Naive thymus-derived CD4-positive, alpha-beta T cell (primary cell): Measurements from ENCODE around the gene UQCRHL. TPM values are rescaled to one million over a fixed set of nuclear protein-coding genes. Genes with fewer than 3 reads are reported as not detected.
"Not testable (repeated sequence)": the region's sequence is repeated elsewhere in the genome, so short reads cannot be mapped to it uniquely, and the experiment has no call there.

ENCODE experiments used
- ATAC-seq: fragments of 150-1000 bp; cut with Tn5 transposase; 2 replicates; pipeline ENCODE4 v1.10.0; 2021; ENCODE audit warnings: mild to moderate bottlenecking, moderate library complexity
- CTCF ChIA-PET: fragments of 350-600 bp; sonication (Branson Sonifier 250); formaldehyde crosslinking; loops from one replicate; lab custom pipeline; 2021; ENCODE audit warnings: antibody characterized with exemption; lab: Charles Lee
- POLR2A ChIA-PET: fragments of 350-600 bp; sonication (Branson Sonifier 250); formaldehyde crosslinking; loops from one replicate; lab custom pipeline; 2021; ENCODE audit warnings: antibody characterized with exemption, inconsistent platforms; lab: Charles Lee
- DNase-seq, 9 donors: peaks; one replicate each; pipeline versions ENCODE4 v3.0.0 to v3.0.0-alpha.2; 2020 to 2022; ENCODE audit warnings: mixed read lengths in 1 of 9
- H3K27ac ChIP-seq: one replicate; pipeline ENCODE4 v1.7.0; 2013; ENCODE audit warnings: mild to moderate bottlenecking, low read depth, low read length, moderate library complexity
- H3K27me3 ChIP-seq, 2 donors: one replicate each; pipeline ENCODE4 v1.7.0; 2013; ENCODE audit warnings: low read length in 2 of 2, mild to moderate bottlenecking in 2 of 2, moderate library complexity in 2 of 2; ENCODE audit not compliant: control insufficient read depth in 2 of 2, insufficient read depth in 2 of 2
- H3K36me3 ChIP-seq, 3 experiments: 1 replicate in 2 of 3; 2 replicates in 1 of 3; pipeline ENCODE4 v1.7.0; 2013; ENCODE audit warnings: low read length in 3 of 3, mild to moderate bottlenecking in 3 of 3, moderate library complexity in 1 of 3; ENCODE audit not compliant: insufficient read depth in 3 of 3, control insufficient read depth in 2 of 3
- H3K4me1 ChIP-seq, 2 donors: one replicate each; pipeline ENCODE4 v1.7.0; 2013; ENCODE audit warnings: low read length in 2 of 2, mild to moderate bottlenecking in 2 of 2, moderate library complexity in 1 of 2; ENCODE audit not compliant: control insufficient read depth in 2 of 2, insufficient read depth in 2 of 2
- H3K4me3 ChIP-seq: 2 replicates; pipeline ENCODE4 v1.7.0; 2013; ENCODE audit warnings: mild to moderate bottlenecking, low read length
- H3K9me3 ChIP-seq, 3 experiments: 1 replicate in 2 of 3; 2 replicates in 1 of 3; pipeline ENCODE4 v1.7.0; 2013; ENCODE audit warnings: low read length in 3 of 3; ENCODE audit not compliant: control insufficient read depth in 2 of 3
- H3K27ac Mint-ChIP-seq, 9 donors: one replicate each; pipeline ENCODE4 v1.8.0; 2020 to 2022; ENCODE audit warnings: mixed read lengths in 9 of 9, mild to moderate bottlenecking in 8 of 9, moderate library complexity in 5 of 9, inconsistent platforms in 2 of 9
- H3K27me3 Mint-ChIP-seq, 5 donors: one replicate each; pipeline ENCODE4 v1.8.0; 2021 to 2022; ENCODE audit warnings: mixed read lengths in 5 of 5, mild to moderate bottlenecking in 1 of 5
- H3K36me3 Mint-ChIP-seq, 5 donors: one replicate each; pipeline ENCODE4 v1.8.0; 2020 to 2022; ENCODE audit warnings: mixed read lengths in 5 of 5, mild to moderate bottlenecking in 3 of 5, inconsistent platforms in 1 of 5
- H3K4me1 Mint-ChIP-seq, 7 donors: one replicate each; pipeline ENCODE4 v1.8.0; 2020 to 2022; ENCODE audit warnings: mixed read lengths in 7 of 7, mild to moderate bottlenecking in 3 of 7, inconsistent platforms in 1 of 7
- H3K4me3 Mint-ChIP-seq, 10 donors: one replicate each; pipeline ENCODE4 v1.8.0; 2020 to 2022; ENCODE audit warnings: mild to moderate bottlenecking in 10 of 10, mixed read lengths in 10 of 10, moderate library complexity in 6 of 10, inconsistent platforms in 2 of 10
- H3K9me3 Mint-ChIP-seq, 11 donors: one replicate each; pipeline ENCODE4 v1.8.0; 2020 to 2022; ENCODE audit warnings: mixed read lengths in 11 of 11, mild to moderate bottlenecking in 4 of 11, inconsistent platforms in 1 of 11, moderate library complexity in 1 of 11
- intact Hi-C, 2 donors: fragments of 100-400 bp; cut with micrococcal nuclease; formaldehyde crosslinking; loops; one replicate each; pipeline ENCODE4 v1.15.1; 2023
- polyA plus RNA-seq, 2 donors: library from polyadenylated mRNA; unstranded; fragments of 300-500 nt; fragmentation: Illumina TruSeq; gene quantifications; one replicate each; pipeline ENCODE4 v1.2.3, GENCODE V29; 2021
- total RNA-seq, 6 experiments: library from RNA in 5 of 6; stranded (reverse) in 5 of 6; gene quantifications; 1 replicate in 5 of 6; 2 replicates in 1 of 6; pipeline ENCODE4 v1.2.3 and lab custom pipeline; 2021 to 2026

The UQCRHL gene
- total and polyA plus RNA-seq, 7 experiments from 2014 or later, result 0.43 to 1.9 (median 1.1) TPM

GRCh38 chr1:15847100-15847892 is 39.8 kb upstream of the UQCRHL start, which contains the start of gene SPEN:
TSS of gene SPEN (plus strand) at chr1:15847707. CDS start at chr1:15848068, 361 bp downstream.
- intact Hi-C loops, result loop anchor here (1.0 to 5.0 kb wide), 6 partner anchors 12 to 505 kb away; partner anchors contain the start of genes CASP9 (in 1 of the 2), FBXO42 (in 1 of the 2) and ZBTB17 (in 1 of the 2)
- Histone ChIP-seq H3K9me3 (no peaks in the 10 kb centered on the region), H3K4me1 (peaks cover 20 to 26% of the 10 kb centered on the region in 2 donors), H3K4me3 (peak within 1 kb of the TSS; percentile 74), H3K27ac (peak within 1 kb of the TSS; percentile 90), H3K27me3 (no peaks in the 10 kb centered on the region), H3K36me3 (no peaks in the 10 kb centered on the region)
- Mint-ChIP-seq H3K4me1 (peaks cover 21 to 64% (median 44%) of the 10 kb centered on the region in 7 donors), H3K4me3 (peak within 1 kb of the TSS; percentile 93 to 99 (median 98)), H3K27ac (peak within 1 kb of the TSS; percentile 93 to 98 (median 97)), H3K9me3 (no peaks in the 10 kb centered on the region), H3K36me3 (no peaks in the 10 kb centered on the region), H3K27me3 (no peaks in the 10 kb centered on the region)
- ChIA-PET POLR2A (interaction anchor here (0.5 to 11.0 kb wide), 13 partner anchors 10 to 1058 kb away, joined by 3 to 227 read pairs (median 5); partner anchors contain the start of gene ZBTB17), CTCF (interaction anchor here (1.0 to 1.4 kb wide), 3 partner anchors 9 to 32 kb away, joined by 5 to 9 read pairs (median 5); no protein-coding TSS in a partner anchor)
- peak; percentile 91 for ATAC-seq
- DNase-seq, result peak; percentile 97 to 99 (median 99)

GRCh38 chr1:15846056-15846455 is 38.6 kb upstream of the UQCRHL start:
- POLR2A ChIA-PET, result interaction anchor here (1.9 to 11.0 kb wide), 3 partner anchors 8 to 130 kb away, joined by 7 to 227 read pairs (median 133); partner anchors contain the start of gene ZBTB17
- H3K9me3 Mint-ChIP-seq, H3K27me3 Mint-ChIP-seq, H3K27me3 ChIP-seq, ATAC-seq, H3K4me3 ChIP-seq, H3K9me3 ChIP-seq, H3K36me3 Mint-ChIP-seq, DNase-seq, CTCF ChIA-PET, H3K27ac ChIP-seq, H3K36me3 ChIP-seq: not testable (repeated sequence)
- H3K4me1 ChIP-seq, result peaks cover 20 to 26% of the 10 kb centered on the region in 2 donors
- Mint-ChIP-seq H3K4me1 (peaks cover 16 to 51% (median 33%) of the 10 kb centered on the region in 7 donors), H3K4me3 (peak overlapping the region; percentile 25 to 98 (median 94)), H3K27ac (peak overlapping the region in 8 of 9 donors; percentile 65 to 98 (median 94))
- intact Hi-C loops, result loop anchor here (5.0 kb wide), 3 partner anchors 71 to 506 kb away; partner anchors contain the start of gene FBXO42 (in 1 of the 2)

DNA sequence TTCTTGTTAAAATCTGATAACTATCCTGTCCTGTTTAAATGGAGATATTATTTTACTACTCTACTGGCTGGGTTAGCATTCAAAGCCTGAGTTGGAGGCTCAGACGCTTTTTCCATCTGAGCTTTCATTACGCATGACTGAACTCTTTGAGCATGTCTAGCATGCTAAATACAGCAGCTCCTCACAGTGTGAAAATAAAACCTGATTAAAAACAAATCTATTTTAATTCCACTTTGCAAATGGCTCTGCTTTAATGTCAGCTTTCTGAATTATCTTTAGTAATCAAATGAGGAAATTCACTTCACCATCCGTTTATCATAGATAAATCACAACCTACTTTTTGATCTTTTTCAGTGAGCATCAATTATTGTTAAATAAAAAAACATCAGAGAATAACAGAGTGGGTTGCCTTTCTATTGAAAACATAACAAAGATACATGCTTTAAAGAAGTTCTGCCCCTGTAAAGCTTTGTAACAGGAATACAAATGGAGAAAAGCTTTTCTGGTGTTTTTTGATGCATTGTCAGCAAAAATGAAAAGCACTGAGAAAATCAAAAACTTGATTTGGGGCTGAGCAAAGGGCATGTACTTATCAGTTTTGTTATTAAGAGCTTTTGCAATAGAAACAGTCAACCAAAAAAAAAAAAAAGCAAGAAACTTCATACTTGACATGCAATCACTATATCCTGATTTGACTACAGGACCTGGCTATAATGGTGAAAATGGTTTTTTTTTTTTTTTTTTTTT is 36.5 kb upstream of the UQCRHL start:
- no peak overlapping the region for H3K27ac ChIP-seq
- no peak for ATAC-seq

DNA sequence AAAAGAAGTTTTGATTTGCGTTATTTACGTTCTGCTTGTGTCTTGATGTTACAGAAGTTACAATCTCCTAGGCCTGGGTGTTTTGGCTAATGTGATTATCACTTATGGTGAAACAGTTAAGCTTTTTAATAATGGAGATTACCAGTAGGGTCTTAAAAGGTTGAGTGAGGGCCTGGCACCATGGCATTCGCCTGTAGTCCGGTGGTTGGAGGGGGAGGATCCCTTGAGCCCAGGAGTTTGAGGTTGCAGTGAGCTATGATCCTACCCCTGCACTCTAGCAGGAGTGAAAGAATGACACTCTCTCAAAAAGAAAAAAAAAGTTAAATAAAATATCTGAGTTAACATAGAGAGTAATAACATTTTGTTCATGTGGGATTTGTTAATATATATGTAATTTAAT is 31.3 kb upstream of the UQCRHL start:
- H3K4me1 ChIP-seq, result peaks cover 7 to 9% of the 10 kb centered on the region in 2 donors
- no peak overlapping the region for H3K4me3 ChIP-seq
- no peaks in the 10 kb centered on the region for H3K27me3 ChIP-seq
- peaks cover 0 to 22% (median 13%) of the 10 kb centered on the region in 7 donors for H3K4me1 Mint-ChIP-seq
- POLR2A ChIA-PET, result interaction anchor here (0.6 to 4.5 kb wide), 3 partner anchors 8 to 29 kb away, joined by 5 to 133 read pairs (median 9); partner anchors contain the start of gene SPEN
- peaks cover 0 to 6% (median 0%) of the 10 kb centered on the region in 11 donors for H3K9me3 Mint-ChIP-seq
- H3K27me3 Mint-ChIP-seq, result peaks cover 0 to 3% (median 0%) of the 10 kb centered on the region in 5 donors
- no peak for ATAC-seq
- H3K9me3 ChIP-seq, result no peaks in the 10 kb centered on the region
- H3K27ac ChIP-seq, result no peak overlapping the region
- H3K4me3 Mint-ChIP-seq, result peak overlapping the region in 1 of 10 donors; percentile 8
- H3K36me3 Mint-ChIP-seq, result peaks cover 0 to 7% (median 0%) of the 10 kb centered on the region in 5 donors
- intact Hi-C loops, result loop anchor here (5.0 to 10.0 kb wide), 2 partner anchors 221 to 1066 kb away; partner anchors contain the start of gene DDI2 (in 1 of the 2)
- peak overlapping the region in 1 of 9 donors; percentile 20 for H3K27ac Mint-ChIP-seq
- CTCF ChIA-PET, result interaction anchor here (0.8 kb wide), 1 partner anchor 9 kb away, joined by 5 read pairs; the partner anchor contains the start of gene SPEN
- DNase-seq, result no peak
- peaks cover 0 to 7% (median 0%) of the 10 kb centered on the region in 3 experiments for H3K36me3 ChIP-seq

More for the DNA sequence above, 36.5 kb upstream of the UQCRHL start:
- H3K4me3 Mint-ChIP-seq, result peak overlapping the region in 1 of 10 donors; percentile 15
- peaks cover 9 to 14% of the 10 kb centered on the region in 2 donors for H3K4me1 ChIP-seq
- H3K36me3 ChIP-seq, result no peaks in the 10 kb centered on the region
- H3K4me1 Mint-ChIP-seq, result peaks cover 4 to 32% (median 14%) of the 10 kb centered on the region in 7 donors
- no peaks in the 10 kb centered on the region for H3K27me3 Mint-ChIP-seq
- H3K9me3 ChIP-seq, result no peaks in the 10 kb centered on the region
- intact Hi-C loops, result no loop called here
- ChIA-PET CTCF (interaction anchor here (0.6 kb wide), 1 partner anchor 21 kb away, joined by 3 read pairs; no protein-coding TSS in a partner anchor), POLR2A (interaction anchor here (0.7 to 11.0 kb wide), 4 partner anchors 6 to 1060 kb away, joined by 3 to 227 read pairs (median 68); no protein-coding TSS in a partner anchor)
- H3K36me3 Mint-ChIP-seq, result no peaks in the 10 kb centered on the region
- H3K4me3 ChIP-seq, result no peak overlapping the region
- no peak overlapping the region for H3K27ac Mint-ChIP-seq
- DNase-seq, result no peak
- H3K27me3 ChIP-seq, result no peaks in the 10 kb centered on the region
- H3K9me3 Mint-ChIP-seq, result no peaks in the 10 kb centered on the region

- H3K4me3 Mint-ChIP-seq, result peak overlapping the region in 4 of 10 donors; percentile 1 to 96 (median 10)
- no peak for ATAC-seq
- no peaks in the 10 kb centered on the region for H3K9me3 ChIP-seq
- H3K27me3 Mint-ChIP-seq, result peaks cover 0 to 3% (median 0%) of the 10 kb centered on the region in 5 donors
- H3K36me3 ChIP-seq, result peaks cover 0 to 7% (median 0%) of the 10 kb centered on the region in 3 experiments
- H3K27ac Mint-ChIP-seq, result peak overlapping the region in 4 of 9 donors; percentile 3 to 100 (median 70)
- ChIA-PET POLR2A (interaction anchor here (1.2 to 4.5 kb wide), 3 partner anchors 9 to 69 kb away, joined by 3 to 133 read pairs (median 9); partner anchors contain the start of gene SPEN), CTCF (interaction anchor here (0.8 kb wide), 1 partner anchor 10 kb away, joined by 5 read pairs; the partner anchor contains the start of gene SPEN)
- H3K4me1 ChIP-seq, result peaks cover 10 to 14% of the 10 kb centered on the region in 2 donors
- no peak for DNase-seq
- H3K27ac ChIP-seq, result no peak overlapping the region
- intact Hi-C loops, result loop anchor here (5.0 to 10.0 kb wide), 2 partner anchors 221 to 1067 kb away; partner anchors contain the start of gene DDI2 (in 1 of the 2)
- H3K4me1 Mint-ChIP-seq, result peaks cover 0 to 26% (median 17%) of the 10 kb centered on the region in 7 donors
- no peak overlapping the region for H3K4me3 ChIP-seq
- peaks cover 0 to 6% (median 0%) of the 10 kb centered on the region in 11 donors for H3K9me3 Mint-ChIP-seq
- H3K36me3 Mint-ChIP-seq, result peaks cover 0 to 7% (median 0%) of the 10 kb centered on the region in 5 donors
- H3K27me3 ChIP-seq, result no peaks in the 10 kb centered on the region
Measured at GRCh38 chr1:15837931-15838330, 30.5 kb upstream of the UQCRHL start.
